Occipital lobe (tissue), 1 donor: ENCODE results near the gene SAMD9L. TPM values are rescaled to one million over a fixed set of nuclear protein-coding genes. Genes with fewer than 3 reads are reported as not detected.

ENCODE experiments used
- total RNA-seq: library from RNA; depleted of rRNA; stranded (reverse); fragments of >200 nt; gene quantifications from one replicate; pipeline ENCODE4 v1.2.3, GENCODE V29; 2014

SAMD9L gene
- total RNA-seq, 1 donor from 2014 or later, result 3.7 TPM

Other genes with a start within 250 kb of the SAMD9L start
- 3.3 TPM for gene SAMD9, start 30.4 kb downstream of the SAMD9L start, total RNA-seq
- gene HEPACAM2, start 78.1 kb upstream of the SAMD9L start, total RNA-seq, result not detected
- 134 TPM for gene VPS50, start 84.0 kb upstream of the SAMD9L start, total RNA-seq